ENCODE data around the gene FAR2.
"Not testable (repeated sequence)": the region's sequence is repeated elsewhere in the genome, so short reads cannot be mapped to it uniquely, and the experiment has no call there.

FAR2 gene

DNA sequence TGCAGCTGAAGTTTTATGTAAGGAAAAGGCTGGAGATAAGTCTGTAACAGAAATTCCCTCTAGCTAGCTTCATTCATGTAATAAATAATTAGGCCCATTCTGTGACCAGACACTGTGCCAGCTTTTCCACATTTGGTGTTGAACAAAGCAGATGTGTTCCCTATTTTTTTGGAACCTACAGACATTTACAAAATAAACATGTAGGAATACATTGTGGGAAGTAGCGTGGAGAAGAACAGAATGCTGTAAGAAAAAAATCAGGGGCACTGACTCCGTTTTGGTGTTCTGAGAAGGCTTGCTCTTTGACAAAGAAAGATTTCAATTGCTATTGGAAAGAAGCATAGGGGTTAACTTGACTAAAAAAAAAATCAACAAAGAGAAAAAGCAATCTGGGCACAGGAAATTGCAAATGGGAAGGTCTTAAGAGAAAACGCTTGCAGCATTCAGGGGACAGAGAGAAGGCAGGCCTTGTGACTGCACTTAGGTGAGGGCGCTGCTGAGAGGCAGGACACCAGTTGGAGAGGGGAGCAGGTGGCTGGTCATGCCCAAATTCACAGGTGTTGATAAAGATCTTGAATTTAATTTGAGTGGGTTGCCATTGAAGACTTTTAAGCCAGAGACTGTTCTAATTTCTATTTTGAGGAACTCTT lies 4.0 kb downstream of the FAR2 start:
- DNase-seq (ENCODE audit: low read depth), result no peak

- DNase-seq (ENCODE audit: low read depth), result no peak
Measured at GRCh38 chr12:29155079-29155478, 6.0 kb downstream of the FAR2 start.

- DNase-seq (ENCODE audit: low read depth), result no peak
Measured at GRCh38 chr12:29157486-29157946, 8.4 kb downstream of the FAR2 start.

- DNase-seq (ENCODE audit: low read depth), result no peak
Measured at GRCh38 chr12:29158115-29158763, 9.2 kb downstream of the FAR2 start.

DNA sequence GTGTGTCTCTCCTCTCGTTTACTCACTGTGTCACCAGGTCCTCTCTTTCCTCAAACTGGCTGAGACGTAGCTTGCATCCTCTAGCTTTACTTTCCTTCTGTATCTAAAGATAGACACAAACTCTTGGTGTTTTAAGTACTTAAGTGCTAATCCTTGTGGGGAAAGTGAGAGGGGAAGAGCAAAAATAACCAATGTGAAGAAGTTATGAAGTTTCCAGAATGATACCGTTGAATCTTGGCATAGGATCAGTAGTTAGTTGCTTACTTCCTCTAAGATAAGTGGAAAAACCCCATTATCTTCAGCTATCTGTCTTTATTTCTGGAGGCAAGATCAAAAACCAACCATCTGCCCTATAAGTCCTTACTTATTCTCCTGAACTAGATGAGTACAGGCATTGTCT lies 10.6 kb downstream of the FAR2 start:
- DNase-seq (ENCODE audit: low read depth), result no peak

- DNase-seq (ENCODE audit: low read depth), result no peak
Measured at GRCh38 chr12:29160230-29160629, 11.2 kb downstream of the FAR2 start.

DNA sequence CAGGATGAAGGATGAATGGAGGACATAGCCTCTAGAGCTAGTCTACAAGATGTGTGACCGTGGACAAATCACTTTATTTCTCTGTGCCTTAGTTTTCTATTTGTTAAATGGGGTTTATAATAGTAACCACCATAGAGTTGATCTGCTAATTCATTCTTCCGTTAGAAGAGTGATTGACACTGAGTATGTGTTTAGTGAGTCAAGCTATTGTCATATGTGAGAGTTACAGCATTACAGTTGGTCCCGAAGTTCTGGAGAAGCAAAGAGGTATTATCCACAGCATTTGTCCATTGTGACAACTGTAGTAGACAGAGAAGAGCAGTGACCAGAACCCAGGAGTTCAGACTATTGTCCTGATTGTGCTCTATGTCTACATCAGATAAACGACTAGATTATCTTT lies 14.1 kb downstream of the FAR2 start:
- DNase-seq (ENCODE audit: low read depth), result no peak

DNA sequence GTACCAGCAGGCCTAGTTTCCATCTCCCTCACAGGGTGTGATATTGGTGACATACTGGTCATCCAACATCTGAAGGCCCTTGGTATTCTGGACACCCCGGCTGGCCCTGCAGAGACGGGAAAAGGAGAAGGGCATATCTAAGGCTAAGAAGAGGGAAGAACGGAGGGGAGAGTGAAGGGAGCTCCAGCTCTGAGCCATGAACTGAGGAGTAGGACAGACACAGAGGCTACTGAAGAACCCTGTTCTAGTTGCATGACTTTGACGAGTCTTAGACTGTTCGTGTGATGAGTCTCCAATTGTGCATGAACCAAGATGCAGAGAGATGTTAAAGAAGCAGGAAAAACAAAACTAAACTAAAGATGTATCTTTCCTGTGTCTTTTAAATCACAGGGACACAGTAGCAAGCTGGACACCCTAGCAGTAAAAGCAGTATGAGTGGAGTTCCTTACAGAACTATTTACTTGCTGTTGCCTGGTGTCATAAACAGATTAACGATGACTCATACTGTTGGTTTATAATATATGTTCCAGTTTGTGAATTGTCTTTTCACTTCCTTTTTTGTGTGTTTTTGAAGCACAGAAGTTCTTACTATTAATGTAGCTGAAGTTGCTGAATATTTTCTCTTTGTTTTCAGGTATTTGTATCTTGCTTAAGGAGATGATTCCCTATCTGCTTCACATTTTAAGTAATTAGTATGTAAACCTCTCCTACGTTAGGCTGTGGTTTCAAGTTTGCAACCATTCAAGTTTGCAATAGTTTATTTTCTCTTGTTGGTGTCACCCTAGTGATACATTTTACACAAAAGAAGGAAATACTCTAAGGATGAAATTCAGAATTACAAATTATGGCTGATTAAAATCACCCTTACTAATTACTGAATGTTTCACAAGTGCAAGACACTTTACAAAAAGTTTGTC lies 15.7 kb downstream of the FAR2 start:
- DNase-seq (ENCODE audit: low read depth), result no peak

DNA sequence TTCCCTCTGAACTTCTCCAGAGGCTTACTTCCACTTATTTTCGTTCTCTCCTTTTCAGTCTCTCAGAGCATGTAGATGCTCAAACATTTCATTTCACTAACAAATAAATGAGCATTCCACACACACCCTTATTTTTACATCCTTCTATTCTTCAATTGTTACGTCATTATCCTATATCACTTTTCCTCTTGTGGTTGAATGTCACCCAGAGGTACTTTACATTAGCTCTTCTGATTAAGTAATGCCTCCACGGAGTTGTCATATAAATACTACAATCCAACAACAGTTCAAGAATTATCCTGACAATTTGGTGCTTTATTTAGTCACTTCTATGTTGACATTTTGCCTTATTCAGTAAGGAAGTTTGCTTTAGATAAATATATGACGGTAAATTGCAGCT lies 18.4 kb downstream of the FAR2 start:
- no peak for DNase-seq (ENCODE audit: low read depth)

DNA sequence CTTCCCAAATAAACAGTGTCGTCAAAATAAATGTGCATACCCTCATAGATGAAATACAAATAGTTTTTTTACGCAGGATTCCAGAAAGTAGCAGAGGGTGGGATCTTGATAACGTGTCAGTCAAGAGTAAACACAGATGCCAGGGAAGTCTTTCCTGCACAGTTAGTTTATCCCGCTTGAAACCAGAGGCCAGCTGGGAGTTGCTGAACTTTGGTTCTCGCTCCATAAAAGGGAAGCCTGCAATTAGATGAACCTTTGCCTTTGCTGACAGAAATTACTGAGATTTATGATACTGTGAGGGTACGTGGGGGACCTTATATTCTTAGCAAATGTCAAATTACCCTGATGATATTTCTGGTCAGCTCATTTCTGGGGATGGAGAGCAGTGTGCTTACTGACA lies 18.9 kb downstream of the FAR2 start:
- DNase-seq (ENCODE audit: low read depth), result no peak

- DNase-seq (ENCODE audit: low read depth), result not testable (repeated sequence)
Measured at GRCh38 chr12:29169978-29170377, 20.9 kb downstream of the FAR2 start.

DNA sequence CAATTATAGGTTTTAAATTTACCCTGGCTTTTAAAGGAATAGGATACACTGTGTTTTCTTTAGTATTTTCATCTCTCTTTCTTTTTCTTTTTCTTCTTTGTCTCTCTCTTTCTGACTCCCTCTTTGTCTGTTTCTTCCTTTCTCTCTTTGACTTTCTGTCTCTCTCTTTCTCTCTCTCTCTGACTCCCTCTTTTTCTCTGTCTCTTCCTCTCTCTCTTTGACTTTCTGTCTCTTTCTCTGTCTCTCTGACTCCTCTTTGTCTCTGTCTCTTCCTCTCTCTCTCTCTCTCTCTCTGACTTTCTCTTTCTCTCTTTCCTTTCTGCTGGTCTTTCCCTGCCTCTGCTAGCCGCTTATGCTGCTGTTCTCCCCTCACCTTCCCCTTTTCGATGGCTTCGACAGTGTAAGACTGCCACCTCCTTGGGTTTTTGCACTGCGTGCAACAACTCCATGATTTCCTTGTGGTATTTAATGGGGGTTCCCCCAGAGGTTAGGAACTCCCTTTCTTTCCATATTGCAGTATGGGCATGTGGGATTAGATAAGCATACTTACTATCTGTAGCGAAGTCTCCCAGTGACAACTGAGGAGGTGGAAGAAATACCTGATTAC lies 21.5 kb downstream of the FAR2 start:
- DNase-seq (ENCODE audit: low read depth), result not testable (repeated sequence)

DNA sequence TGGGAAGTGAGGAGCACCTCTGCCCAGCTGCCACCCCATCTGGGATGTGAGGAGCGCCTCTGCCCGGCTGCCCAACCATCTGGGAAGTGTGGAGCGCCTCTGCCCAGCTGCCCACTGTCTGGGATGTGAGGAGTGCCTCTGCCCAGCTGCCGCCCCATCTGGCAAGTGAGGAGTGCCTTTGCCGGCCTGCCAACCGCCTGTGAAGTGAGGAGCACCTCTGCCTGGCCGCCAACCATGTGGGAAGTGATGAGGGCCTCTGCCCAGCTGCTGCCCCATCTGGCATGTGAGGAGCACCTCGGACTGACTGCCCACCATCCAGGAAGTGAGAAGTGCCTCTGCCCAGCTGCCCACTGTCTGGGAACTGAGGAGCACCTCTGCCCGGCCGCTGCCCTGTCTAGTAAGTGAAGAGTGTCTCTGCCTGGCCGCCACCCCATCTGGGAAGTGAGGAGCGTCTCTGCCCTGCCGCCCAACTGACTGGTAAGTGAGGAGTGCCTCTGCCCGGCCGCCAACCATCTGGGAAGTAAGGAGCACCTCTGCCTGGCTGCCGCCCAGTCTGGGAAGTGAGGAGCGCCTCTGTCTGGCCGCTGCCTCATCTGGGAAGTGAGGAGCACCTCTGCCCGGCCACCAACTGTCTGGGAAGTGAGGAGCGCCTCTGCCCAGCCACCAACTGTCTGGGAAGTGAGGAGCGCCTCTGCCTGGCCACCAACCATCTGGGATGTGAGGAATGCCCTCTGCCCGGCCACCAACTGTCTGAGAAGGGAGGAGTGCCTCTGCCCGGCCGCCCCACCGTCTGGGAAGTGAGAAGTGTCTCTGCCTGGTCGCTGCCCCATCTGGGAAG lies 22.6 kb downstream of the FAR2 start:
- no peak for DNase-seq (ENCODE audit: low read depth)

DNA sequence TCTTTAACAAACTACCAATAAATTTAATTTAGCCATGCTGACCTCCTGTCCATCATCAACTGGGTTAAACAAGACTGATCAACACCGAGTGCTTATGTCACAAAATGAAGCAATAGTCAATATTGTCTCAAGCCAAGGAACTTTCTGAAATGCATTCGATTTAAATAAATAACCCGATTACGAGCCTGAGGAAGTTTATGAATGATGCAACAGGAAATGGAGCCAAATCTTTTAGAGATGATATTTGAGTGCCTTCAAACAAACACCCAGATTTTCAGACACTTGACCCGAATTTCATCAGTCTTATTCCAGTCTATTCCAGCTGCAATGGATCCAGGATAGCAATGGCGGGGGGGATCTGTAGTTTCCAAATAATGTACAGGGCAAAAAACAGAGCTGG lies 27.9 kb downstream of the FAR2 start:
- DNase-seq (ENCODE audit: low read depth), result no peak

- DNase-seq (ENCODE audit: low read depth), result not testable (repeated sequence)
Measured at GRCh38 chr12:29182247-29182646, 33.2 kb downstream of the FAR2 start.

DNA sequence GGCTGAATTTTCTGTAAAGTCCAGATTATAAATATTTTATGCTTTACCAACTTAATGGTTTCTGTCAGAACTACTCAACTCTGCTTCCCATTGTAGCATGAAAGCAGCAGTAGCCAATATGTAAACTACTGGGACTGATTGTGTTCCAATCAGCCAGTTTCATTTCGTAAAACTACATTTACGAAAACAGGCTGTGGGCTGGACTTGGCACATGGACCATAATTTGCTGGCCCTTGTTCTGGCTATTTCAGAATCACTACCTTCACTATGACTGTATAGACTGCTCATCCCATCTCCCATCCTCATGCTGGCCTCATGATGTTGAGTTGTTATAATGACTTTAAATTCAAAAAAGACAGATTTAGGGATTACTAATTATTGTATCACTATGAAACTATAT lies 38.7 kb downstream of the FAR2 start:
- DNase-seq (ENCODE audit: low read depth), result no peak

GRCh38 chr12:29191267-29191850 lies 42.3 kb downstream of the FAR2 start:
- no peak for DNase-seq (ENCODE audit: low read depth)

DNA sequence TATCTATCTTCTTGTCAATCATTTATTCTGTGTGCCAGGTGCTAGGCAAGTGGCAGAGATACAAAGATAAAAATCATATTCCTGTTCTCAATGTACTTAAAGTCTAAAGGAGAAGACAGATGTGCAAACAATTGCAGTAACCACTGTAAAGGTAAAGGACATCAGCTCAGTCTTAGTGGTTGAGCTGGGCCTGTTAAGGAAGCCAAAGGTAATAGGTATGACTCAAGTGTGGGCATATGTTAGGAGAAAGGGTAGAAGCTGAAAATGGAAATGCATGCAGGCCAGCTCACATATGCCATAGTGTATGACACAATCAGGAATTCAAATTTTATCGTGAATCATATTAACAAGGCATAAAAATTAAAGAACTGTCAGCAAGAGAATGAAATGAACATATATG lies 49.8 kb downstream of the FAR2 start:
- no peak for DNase-seq (ENCODE audit: low read depth)

DNA sequence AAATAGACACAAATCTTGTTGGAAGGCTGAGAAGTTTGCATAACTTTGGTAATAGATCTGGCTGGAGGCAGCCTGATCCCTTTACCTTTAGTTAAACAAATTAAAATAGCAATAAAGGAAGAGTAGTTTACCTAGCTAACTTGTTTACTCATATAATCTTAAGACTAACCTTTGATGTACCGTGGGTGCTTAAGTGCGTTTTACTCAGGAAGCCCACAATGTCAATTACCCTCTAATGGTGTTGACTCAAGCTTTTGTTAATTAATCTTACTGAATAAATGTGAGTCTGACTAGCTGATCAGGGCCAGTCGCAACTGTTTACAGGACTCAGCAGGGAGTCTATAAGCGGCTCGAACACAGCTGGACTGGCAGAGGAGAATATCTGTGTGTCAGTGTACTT lies 51.5 kb downstream of the FAR2 start:
- no peak for DNase-seq (ENCODE audit: low read depth)

DNA sequence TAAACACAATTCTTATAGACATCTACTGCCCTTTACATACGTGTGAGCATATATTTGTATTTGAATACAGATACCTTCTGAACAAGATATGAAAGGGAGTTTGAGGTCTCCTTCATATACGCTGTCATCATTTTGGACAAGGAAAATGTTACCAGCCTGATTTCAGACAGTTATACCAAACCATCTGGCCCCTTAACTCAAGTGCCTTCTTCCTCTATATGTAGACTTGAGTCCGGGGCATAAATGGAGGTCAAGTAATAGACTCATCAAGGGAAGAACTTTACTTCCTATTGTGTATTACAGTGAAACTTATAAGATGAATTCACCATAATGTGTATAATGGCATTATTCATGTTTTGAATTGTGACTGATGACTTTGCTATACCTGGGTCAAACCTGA lies 52.2 kb downstream of the FAR2 start:
- DNase-seq (ENCODE audit: low read depth), result no peak

GRCh38 chr12:29201746-29202145 lies 52.7 kb downstream of the FAR2 start:
- DNase-seq (ENCODE audit: low read depth), result no peak

All from stimulated activated CD4-positive, alpha-beta T cell treated with anti-CD3 and anti-CD28 coated beads, Interleukin-2, amount 100 ng/mL, for 4 hours (primary cell).